ENCODE data around the gene CDH24. TPM values are rescaled to one million over a fixed set of nuclear protein-coding genes. Genes with fewer than 3 reads are reported as not detected.

Gene CDH24
- polyA plus RNA-seq, 1 donor (not counting 4 experiments of a cell fraction or from before 2014, with no cell fraction given) = 3.9 TPM

DNA sequence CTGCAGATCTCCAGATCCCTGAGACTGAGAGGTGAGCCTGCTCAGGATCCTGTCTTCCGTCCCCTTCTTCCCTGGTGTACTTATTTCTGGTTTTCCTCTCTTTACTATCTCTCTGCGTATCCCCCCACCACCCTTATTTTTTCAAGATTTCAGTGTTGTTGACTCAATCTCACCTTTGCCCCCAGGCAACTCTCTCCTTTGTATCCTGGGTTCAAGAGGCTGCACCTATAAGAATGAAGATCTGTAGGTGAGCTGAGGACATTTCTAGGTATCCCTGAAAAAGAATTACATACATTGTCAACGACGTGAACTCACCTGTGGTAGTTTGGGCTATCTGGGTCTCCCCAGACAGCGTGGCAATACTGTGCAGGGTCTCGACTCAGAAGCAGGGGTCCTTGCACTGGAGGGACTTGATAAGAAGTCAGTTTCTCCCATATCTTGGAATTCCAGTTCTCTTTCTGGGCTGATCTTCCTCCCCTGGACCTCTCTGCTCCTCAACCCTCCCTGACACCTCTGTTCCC is 46.8 kb upstream of the CDH24 start:
- no peak overlapping the region for H3K9ac ChIP-seq (ENCODE audit: control insufficient read depth, extremely low read depth, insufficient read depth, low read length)
- no peaks in the 10 kb centered on the region for H3K4me1 ChIP-seq (ENCODE audit: control insufficient read depth, extremely low read depth, insufficient read depth, low read length)
- peaks cover 0 to 2% of the 10 kb centered on the region in 2 experiments for H3K36me3 ChIP-seq (ENCODE audit: control insufficient read depth in 2 of 2, extremely low read depth in 1 of 2, insufficient read depth in 2 of 2, low read length in 2 of 2)
- H4K20me1 ChIP-seq (ENCODE audit: control insufficient read depth, extremely low read depth, insufficient read depth, low read length) = no peaks in the 10 kb centered on the region
- FAIRE-seq (no peak), DNase-seq (ENCODE audit: low read depth, low spot score) (no peak)
- no peak for TF ChIP-seq EZH2 (IDR thresholded peaks at IDR 0.05; ENCODE audit: low read length)
- TF ChIP-seq, protein P1, sequence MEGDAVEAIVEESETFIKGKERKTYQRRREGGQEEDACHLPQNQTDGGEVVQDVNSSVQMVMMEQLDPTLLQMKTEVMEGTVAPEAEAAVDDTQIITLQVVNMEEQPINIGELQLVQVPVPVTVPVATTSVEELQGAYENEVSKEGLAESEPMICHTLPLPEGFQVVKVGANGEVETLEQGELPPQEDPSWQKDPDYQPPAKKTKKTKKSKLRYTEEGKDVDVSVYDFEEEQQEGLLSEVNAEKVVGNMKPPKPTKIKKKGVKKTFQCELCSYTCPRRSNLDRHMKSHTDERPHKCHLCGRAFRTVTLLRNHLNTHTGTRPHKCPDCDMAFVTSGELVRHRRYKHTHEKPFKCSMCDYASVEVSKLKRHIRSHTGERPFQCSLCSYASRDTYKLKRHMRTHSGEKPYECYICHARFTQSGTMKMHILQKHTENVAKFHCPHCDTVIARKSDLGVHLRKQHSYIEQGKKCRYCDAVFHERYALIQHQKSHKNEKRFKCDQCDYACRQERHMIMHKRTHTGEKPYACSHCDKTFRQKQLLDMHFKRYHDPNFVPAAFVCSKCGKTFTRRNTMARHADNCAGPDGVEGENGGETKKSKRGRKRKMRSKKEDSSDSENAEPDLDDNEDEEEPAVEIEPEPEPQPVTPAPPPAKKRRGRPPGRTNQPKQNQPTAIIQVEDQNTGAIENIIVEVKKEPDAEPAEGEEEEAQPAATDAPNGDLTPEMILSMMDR (optimal IDR thresholded peaks at IDR 0.05 in 1 of 3, IDR thresholded peaks at IDR 0.05 in 1 of 3, conservative IDR thresholded peaks at IDR 0.05 in 1 of 3; ENCODE audit: extremely low read depth in 1 of 3, insufficient read depth in 2 of 3, low read length in 3 of 3) = no peak
- no peak overlapping the region for H2AFZ ChIP-seq (ENCODE audit: control insufficient read depth, low read length)
- no peaks in the 10 kb centered on the region for H3K9me1 ChIP-seq (ENCODE audit: control insufficient read depth, extremely low read depth, insufficient read depth, low read length)
- no peak overlapping the region for H3K27ac ChIP-seq (ENCODE audit: control insufficient read depth, insufficient read depth, low read length)
- no peak overlapping the region for H3K4me2 ChIP-seq (ENCODE audit: control insufficient read depth, extremely low read depth, insufficient read depth, low read depth, low read length)
- dilution Hi-C loops (cut with MboI; ENCODE audit: extremely low pct_ligation_motif_present, low sequenced_read_pairs) = no loop called here
- H3K27me3 ChIP-seq (ENCODE audit: control insufficient read depth, extremely low read depth, insufficient read depth, low read length) = no peaks in the 10 kb centered on the region
- no peak overlapping the region for H3K4me3 ChIP-seq (ENCODE audit: control insufficient read depth in 2 of 3, extremely low read depth in 1 of 3, insufficient read depth in 2 of 3, low read depth in 1 of 3, low read length in 3 of 3)
- H3K79me2 ChIP-seq (ENCODE audit: control insufficient read depth, insufficient read depth, low read length) = peaks cover 5% of the 10 kb centered on the region
- H3K9me3 ChIP-seq (ENCODE audit: control insufficient read depth, low read depth, low read length) = no peaks in the 10 kb centered on the region

DNA sequence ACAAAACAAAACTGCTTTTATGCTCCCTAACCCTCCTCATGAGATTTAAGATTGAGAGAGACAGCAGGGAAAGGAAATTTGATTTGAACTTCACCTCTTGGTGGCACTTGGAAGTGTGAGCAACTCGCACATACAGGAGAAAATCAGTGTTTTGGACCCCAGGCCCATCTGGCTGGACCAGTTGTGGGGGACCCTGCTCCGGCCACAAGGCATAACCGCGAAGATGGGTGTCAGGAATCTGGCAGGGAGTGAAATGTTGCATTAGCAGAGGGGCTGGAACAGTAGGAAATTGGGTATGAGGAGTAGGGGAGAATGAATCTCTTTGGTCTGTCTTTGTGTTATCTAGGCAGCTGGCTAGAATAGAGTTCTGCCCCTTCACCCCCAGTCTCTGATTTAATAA is 46.3 kb upstream of the CDH24 start:
- TF ChIP-seq, protein P1 (optimal IDR thresholded peaks at IDR 0.05 in 1 of 3, IDR thresholded peaks at IDR 0.05 in 1 of 3, conservative IDR thresholded peaks at IDR 0.05 in 1 of 3; ENCODE audit: extremely low read depth in 1 of 3, insufficient read depth in 2 of 3, low read length in 3 of 3) = no peak
- DNase-seq (ENCODE audit: low read depth, low spot score) = no peak
- H3K9ac ChIP-seq (ENCODE audit: control insufficient read depth, extremely low read depth, insufficient read depth, low read length) = no peak overlapping the region
- H3K36me3 ChIP-seq (ENCODE audit: control insufficient read depth in 2 of 2, extremely low read depth in 1 of 2, insufficient read depth in 2 of 2, low read length in 2 of 2) = peaks cover 0 to 3% of the 10 kb centered on the region in 2 experiments
- peaks cover 9% of the 10 kb centered on the region for H3K79me2 ChIP-seq (ENCODE audit: control insufficient read depth, insufficient read depth, low read length)
- dilution Hi-C loops (cut with MboI; ENCODE audit: extremely low pct_ligation_motif_present, low sequenced_read_pairs) = no loop called here
- H3K4me1 ChIP-seq (ENCODE audit: control insufficient read depth, extremely low read depth, insufficient read depth, low read length) = no peaks in the 10 kb centered on the region
- H3K9me1 ChIP-seq (ENCODE audit: control insufficient read depth, extremely low read depth, insufficient read depth, low read length) = no peaks in the 10 kb centered on the region
- no peaks in the 10 kb centered on the region for H3K9me3 ChIP-seq (ENCODE audit: control insufficient read depth, low read depth, low read length)
- H3K4me3 ChIP-seq (ENCODE audit: control insufficient read depth in 2 of 3, extremely low read depth in 1 of 3, insufficient read depth in 2 of 3, low read depth in 1 of 3, low read length in 3 of 3) = no peak overlapping the region
- H3K4me2 ChIP-seq (ENCODE audit: control insufficient read depth, extremely low read depth, insufficient read depth, low read depth, low read length) = no peak overlapping the region
- H3K27me3 ChIP-seq (ENCODE audit: control insufficient read depth, extremely low read depth, insufficient read depth, low read length) = no peaks in the 10 kb centered on the region
- no peak for FAIRE-seq
- no peaks in the 10 kb centered on the region for H4K20me1 ChIP-seq (ENCODE audit: control insufficient read depth, extremely low read depth, insufficient read depth, low read length)
- no peak overlapping the region for H3K27ac ChIP-seq (ENCODE audit: control insufficient read depth, insufficient read depth, low read length)
- H2AFZ ChIP-seq (ENCODE audit: control insufficient read depth, low read length) = no peak overlapping the region
